Endothelial cell (in vitro differentiated cells): ENCODE measurements around the gene CACNA2D3. TPM values are rescaled to one million over a fixed set of nuclear protein-coding genes. Genes with fewer than 3 reads are reported as not detected.

Experiments used
- DNase-seq: peaks from one replicate; pipeline ENCODE4 v3.0.0; 2021; ENCODE audit warnings: low spot score
- H3K27ac Mint-ChIP-seq: one replicate; pipeline ENCODE4 v1.8.0; 2021; ENCODE audit warnings: mixed read lengths, inconsistent platforms; ENCODE audit not compliant: unreplicated experiment
- H3K27me3 Mint-ChIP-seq: one replicate; pipeline ENCODE4 v1.8.0; 2021; ENCODE audit warnings: mild to moderate bottlenecking, moderate library complexity, mixed read lengths, inconsistent platforms; ENCODE audit not compliant: unreplicated experiment
- H3K36me3 Mint-ChIP-seq: one replicate; pipeline ENCODE4 v1.8.0; 2021; ENCODE audit warnings: mild to moderate bottlenecking, low read depth, mixed read lengths, inconsistent platforms; ENCODE audit not compliant: unreplicated experiment
- H3K4me1 Mint-ChIP-seq: one replicate; pipeline ENCODE4 v1.8.0; 2021; ENCODE audit warnings: mild to moderate bottlenecking, mixed read lengths, inconsistent platforms; ENCODE audit not compliant: unreplicated experiment
- H3K4me3 Mint-ChIP-seq: one replicate; pipeline ENCODE4 v1.8.0; 2021; ENCODE audit warnings: mild to moderate bottlenecking, mixed read lengths, inconsistent platforms; ENCODE audit not compliant: unreplicated experiment
- H3K9me3 Mint-ChIP-seq: one replicate; pipeline ENCODE4 v1.8.0; 2021; ENCODE audit warnings: mixed read lengths, inconsistent platforms; ENCODE audit not compliant: unreplicated experiment
- CTCF ChIP-seq: fragments of 200-600 bp; sonication (generic); IDR thresholded peaks from one replicate; pipeline ENCODE4 v1.5.0; 2021; ENCODE audit warnings: antibody characterized with exemption; ENCODE audit not compliant: unreplicated experiment
- total RNA-seq: library from RNA; stranded (reverse); fragmentation: NEBNext Ultra II Directional; extraction: Animal tissue kit (Norgen Biotek cat#: 25700); gene quantifications from one replicate; pipeline ENCODE4 v1.2.1, GENCODE V29; 2021; ENCODE audit not compliant: unreplicated experiment

Gene CACNA2D3
- total RNA-seq, 1 donor from 2014 or later = 0.46 TPM

- Mint-ChIP-seq H3K4me1 (no peaks in the 10 kb centered on the region), H3K9me3 (no peaks in the 10 kb centered on the region), H3K36me3 (no peaks in the 10 kb centered on the region), H3K27me3 (no peaks in the 10 kb centered on the region), H3K4me3 (no peak overlapping the region), H3K27ac (no peak overlapping the region)
- no peak for DNase-seq
- no peak for TF ChIP-seq CTCF
These were observed 152.3 kb downstream of the CACNA2D3 start for GRCh38 chr3:54274607-54275006.

GRCh38 chr3:54279005-54279583 lies 156.7 kb downstream of the CACNA2D3 start:
- TF ChIP-seq CTCF = no peak
- Mint-ChIP-seq H3K36me3 (no peaks in the 10 kb centered on the region), H3K27me3 (no peaks in the 10 kb centered on the region), H3K4me1 (peaks cover 4% of the 10 kb centered on the region), H3K27ac (no peak overlapping the region), H3K9me3 (no peaks in the 10 kb centered on the region), H3K4me3 (no peak overlapping the region)
- DNase-seq = no peak

GRCh38 chr3:54283470-54283869 lies 161.1 kb downstream of the CACNA2D3 start:
- Mint-ChIP-seq H3K27me3 (no peaks in the 10 kb centered on the region), H3K9me3 (no peaks in the 10 kb centered on the region)

GRCh38 chr3:54294214-54294613 lies 171.9 kb downstream of the CACNA2D3 start:
- Mint-ChIP-seq H3K9me3 (no peaks in the 10 kb centered on the region), H3K27ac (no peak overlapping the region), H3K36me3 (no peaks in the 10 kb centered on the region), H3K27me3 (peaks cover 4% of the 10 kb centered on the region), H3K4me1 (no peaks in the 10 kb centered on the region), H3K4me3 (no peak overlapping the region)
- DNase-seq = peak; percentile 12
- peak; percentile 15 for TF ChIP-seq CTCF

More at GRCh38 chr3:54283470-54283869, 161.1 kb downstream of the CACNA2D3 start:
- Mint-ChIP-seq H3K36me3 (peaks cover 4% of the 10 kb centered on the region), H3K4me3 (no peak overlapping the region), H3K27ac (no peak overlapping the region), H3K4me1 (peaks cover 4% of the 10 kb centered on the region)
- TF ChIP-seq CTCF = no peak
- DNase-seq = no peak

- no peak overlapping the region for H3K27ac Mint-ChIP-seq
- peaks cover 1% of the 10 kb centered on the region for H3K27me3 Mint-ChIP-seq
- DNase-seq = no peak
- no peaks in the 10 kb centered on the region for H3K36me3 Mint-ChIP-seq
- H3K9me3 Mint-ChIP-seq = no peaks in the 10 kb centered on the region
- H3K4me1 Mint-ChIP-seq = no peaks in the 10 kb centered on the region
- H3K4me3 Mint-ChIP-seq = no peak overlapping the region
- no peak for TF ChIP-seq CTCF
These were observed 174.2 kb downstream of the CACNA2D3 start for GRCh38 chr3:54296531-54296930.
